Testis (tissue), 2 donors: ENCODE results near the gene P2RX1.
"Not testable (repeated sequence)": the region's sequence is repeated elsewhere in the genome, so short reads cannot be mapped to it uniquely, and the experiment has no call there.

Experiments used
- POLR2A ChIP-seq: fragments of 450-650 bp; IDR thresholded peaks from one replicate; pipeline ENCODE4 v1.6.1; 2017; ENCODE audit warnings: antibody characterized with exemption, mild to moderate bottlenecking, moderate library complexity
- TF ChIP-seq, protein P1 (sequence below), 3 experiments: fragments of 450-650 bp in 2 of 3; fragments of 200-600 bp in 1 of 3; sonication (generic) in 1 of 3; IDR thresholded peaks; one replicate each; pipeline ENCODE4 v1.5.1; 2016 to 2019; ENCODE audit warnings: antibody characterized with exemption in 3 of 3, mild to moderate bottlenecking in 2 of 3, moderate library complexity in 1 of 3

DNA sequence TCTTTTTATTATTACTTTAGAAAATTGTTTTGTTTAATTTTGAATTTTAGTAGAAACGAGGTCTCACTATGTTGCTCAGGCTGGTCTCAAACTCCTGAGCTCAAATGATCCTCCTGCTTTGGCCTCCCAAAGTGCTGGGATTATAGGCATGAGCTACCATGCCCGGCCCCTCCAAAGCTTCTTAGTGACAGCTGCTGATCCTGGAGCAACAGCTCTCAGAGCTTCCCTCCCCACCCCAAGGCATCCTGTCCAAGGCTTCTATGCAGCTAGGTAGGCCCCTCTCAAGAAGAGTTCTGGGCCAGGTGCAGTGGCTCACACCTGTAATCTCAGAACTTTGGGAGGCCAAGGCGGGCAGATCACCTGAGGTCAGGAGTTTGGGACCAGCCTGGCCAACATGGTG is 32.3 kb upstream of the P2RX1 start:
- TF ChIP-seq POLR2A, result not testable (repeated sequence)
- TF ChIP-seq, protein P1, sequence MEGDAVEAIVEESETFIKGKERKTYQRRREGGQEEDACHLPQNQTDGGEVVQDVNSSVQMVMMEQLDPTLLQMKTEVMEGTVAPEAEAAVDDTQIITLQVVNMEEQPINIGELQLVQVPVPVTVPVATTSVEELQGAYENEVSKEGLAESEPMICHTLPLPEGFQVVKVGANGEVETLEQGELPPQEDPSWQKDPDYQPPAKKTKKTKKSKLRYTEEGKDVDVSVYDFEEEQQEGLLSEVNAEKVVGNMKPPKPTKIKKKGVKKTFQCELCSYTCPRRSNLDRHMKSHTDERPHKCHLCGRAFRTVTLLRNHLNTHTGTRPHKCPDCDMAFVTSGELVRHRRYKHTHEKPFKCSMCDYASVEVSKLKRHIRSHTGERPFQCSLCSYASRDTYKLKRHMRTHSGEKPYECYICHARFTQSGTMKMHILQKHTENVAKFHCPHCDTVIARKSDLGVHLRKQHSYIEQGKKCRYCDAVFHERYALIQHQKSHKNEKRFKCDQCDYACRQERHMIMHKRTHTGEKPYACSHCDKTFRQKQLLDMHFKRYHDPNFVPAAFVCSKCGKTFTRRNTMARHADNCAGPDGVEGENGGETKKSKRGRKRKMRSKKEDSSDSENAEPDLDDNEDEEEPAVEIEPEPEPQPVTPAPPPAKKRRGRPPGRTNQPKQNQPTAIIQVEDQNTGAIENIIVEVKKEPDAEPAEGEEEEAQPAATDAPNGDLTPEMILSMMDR (IDR thresholded peaks at IDR 0.05), result not testable (repeated sequence)
